B cell (primary cell): ENCODE data around the gene RICTOR. TPM values are rescaled to one million over a fixed set of nuclear protein-coding genes. Genes with fewer than 3 reads are reported as not detected.

Experiments
- ATAC-seq: fragments of 200-7000 bp; cut with Tn5 transposase; one replicate; pipeline ENCODE4 v1.10.0; 2021; ENCODE audit warnings: low read depth, mild to moderate bottlenecking, moderate number of reproducible peaks, moderate library complexity
- CTCF ChIA-PET: fragments of 350-600 bp; sonication (Branson Sonifier 250); formaldehyde crosslinking; loops from one replicate; lab custom pipeline; 2021; ENCODE audit warnings: antibody characterized with exemption, inconsistent platforms; lab: Charles Lee
- POLR2A ChIA-PET: fragments of 350-600 bp; sonication (Branson Sonifier 250); formaldehyde crosslinking; loops from one replicate; lab custom pipeline; 2021; ENCODE audit warnings: antibody characterized with exemption; lab: Charles Lee
- DNase-seq: peaks from one replicate; pipeline ENCODE4 v3.0.0; 2013
- H2AFZ ChIP-seq: 2 replicates; pipeline ENCODE4 v1.6.1; 2012; ENCODE audit warnings: mild to moderate bottlenecking, low read depth, low read length; ENCODE audit not compliant: insufficient read depth, poor library complexity, severe bottlenecking
- H3K27ac ChIP-seq, 2 donors: 1 replicate in 1 of 2; 2 replicates in 1 of 2; pipeline ENCODE4 v1.5.1; 2012 to 2013; ENCODE audit warnings: low read length in 2 of 2, mild to moderate bottlenecking in 2 of 2, moderate library complexity in 1 of 2
- H3K27me3 ChIP-seq, 4 experiments: fragments of 200-600 bp in 1 of 4; sonication (generic) in 1 of 4; replicated peaks in 1 of 4; 1 replicate in 2 of 4; 2 replicates in 2 of 4; pipeline versions ENCODE4 v1.6.1 to v1.7.0; 2013 to 2016; ENCODE audit warnings: low read length in 3 of 4, mild to moderate bottlenecking in 2 of 4, mixed read lengths in 1 of 4, moderate library complexity in 1 of 4; ENCODE audit not compliant: insufficient read depth in 4 of 4, control insufficient read depth in 3 of 4; ENCODE audit errors: control extremely low read depth in 1 of 4
- H3K36me3 ChIP-seq, 2 experiments: replicated peaks in 1 of 2; 1 replicate in 1 of 2; 2 replicates in 1 of 2; pipeline versions ENCODE4 v1.6.1 to v1.7.1; 2013; ENCODE audit warnings: low read length in 1 of 2; ENCODE audit not compliant: insufficient read depth in 2 of 2, control insufficient read depth in 1 of 2; ENCODE audit errors: control extremely low read depth in 1 of 2, extremely low read depth in 1 of 2
- H3K4me1 ChIP-seq, 2 donors: fragments of 200-600 bp in 1 of 2; sonication (generic) in 1 of 2; 1 replicate in 1 of 2; 2 replicates in 1 of 2; pipeline versions ENCODE4 v1.5.1 to v1.6.1; 2013 to 2017; ENCODE audit warnings: low read length in 2 of 2; ENCODE audit not compliant: control insufficient read depth in 2 of 2, insufficient read depth in 2 of 2
- H3K4me2 ChIP-seq: replicated peaks from 2 replicates; pipeline ENCODE3; 2012; ENCODE audit warnings: mild to moderate bottlenecking, low read depth, low read length; ENCODE audit not compliant: poor library complexity, severe bottlenecking
- H3K4me3 ChIP-seq, 5 experiments: fragments of 200-600 bp in 1 of 5; sonication (generic) in 1 of 5; 1 replicate in 3 of 5; 2 replicates in 2 of 5; pipeline versions ENCODE4 v1.5.1 to v1.7.0; 2011 to 2016; ENCODE audit warnings: low read length in 4 of 5, mild to moderate bottlenecking in 4 of 5, low read depth in 2 of 5, control low read depth in 1 of 5, moderate library complexity in 1 of 5; ENCODE audit not compliant: insufficient read depth in 1 of 5; ENCODE audit errors: control extremely low read depth in 1 of 5, extremely low read depth in 1 of 5
- H3K79me2 ChIP-seq: fragments of 200-600 bp; sonication (generic); one replicate; pipeline ENCODE4 v1.6.0; 2016; ENCODE audit warnings: low read length; ENCODE audit not compliant: control insufficient read depth, insufficient read depth
- H3K9ac ChIP-seq: fragments of 200-600 bp; sonication (generic); 2 replicates; pipeline ENCODE4 v1.6.1; 2017; ENCODE audit warnings: mild to moderate bottlenecking, low read length, moderate library complexity
- H3K9me3 ChIP-seq, 3 donors: one replicate each; pipeline versions ENCODE4 v1.6.1 to v1.7.1; 2013; ENCODE audit warnings: low read length in 2 of 3; ENCODE audit not compliant: control insufficient read depth in 2 of 3, insufficient read depth in 1 of 3; ENCODE audit errors: control extremely low read depth in 1 of 3
- H4K20me1 ChIP-seq: 2 replicates; pipeline ENCODE4 v1.6.0; 2012; ENCODE audit warnings: mild to moderate bottlenecking, low read length; ENCODE audit not compliant: insufficient read depth, control insufficient read depth, poor library complexity, severe bottlenecking
- H3K27ac Mint-ChIP-seq: one replicate; pipeline ENCODE4 v1.8.0; 2021; ENCODE audit warnings: mixed read lengths
- H3K27me3 Mint-ChIP-seq: one replicate; pipeline ENCODE4 v1.8.0; 2021; ENCODE audit warnings: mixed read lengths
- H3K4me1 Mint-ChIP-seq: one replicate; pipeline ENCODE4 v1.8.0; 2021; ENCODE audit warnings: mixed read lengths
- H3K4me3 Mint-ChIP-seq: one replicate; pipeline ENCODE4 v1.8.0; 2021; ENCODE audit warnings: mixed read lengths
- H3K9me3 Mint-ChIP-seq: one replicate; pipeline ENCODE4 v1.8.0; 2022; ENCODE audit warnings: mixed read lengths; ENCODE audit not compliant: insufficient read depth
- CTCF ChIP-seq: fragments of 200-600 bp; IDR thresholded peaks from one replicate; pipeline ENCODE4 v1.8.0; 2022; ENCODE audit warnings: antibody characterized with exemption, mild to moderate bottlenecking
- EZH2 ChIP-seq: IDR thresholded peaks from 2 replicates; pipeline ENCODE4 v1.6.1; 2012; ENCODE audit warnings: borderline replicate concordance, low read depth, mild to moderate bottlenecking, moderate library complexity, low read length; ENCODE audit not compliant: insufficient read depth, poor library complexity, severe bottlenecking
- WGBS: methylation state at CpG from one replicate; pipeline ENCODE4 v1.1.5; 2013; ENCODE audit warnings: missing lambda C conversion rate; ENCODE audit not compliant: insufficient coverage; 5-methylcytosine and 5-hydroxymethylcytosine counted together
- intact Hi-C: fragments of 100-400 bp; cut with micrococcal nuclease; formaldehyde crosslinking; loops from one replicate; pipeline ENCODE4 v1.10.0; 2022
- polyA plus RNA-seq: library from polyadenylated mRNA; depleted of rRNA; stranded (reverse); fragments of >200 nt; gene quantifications from 2 replicates; pipeline ENCODE4 v1.2.3, GENCODE V29; 2012
- total RNA-seq, 2 donors: library from RNA; stranded (reverse); fragments of 120-200 nt in 1 of 2; gene quantifications; 1 replicate in 1 of 2; 2 replicates in 1 of 2; pipeline versions ENCODE4 v1.2.3 to v1.2.4, GENCODE V29; 2013 to 2022

Gene RICTOR
- total and polyA plus RNA-seq, 2 donors (not counting 1 experiment from before 2014, with no cell fraction given), result 15.4 to 84.3 TPM

- ATAC-seq, result no peak
- Mint-ChIP-seq H3K27me3 (peaks cover 27% of the 10 kb centered on the region), H3K4me3 (no peak overlapping the region), H3K27ac (no peak overlapping the region), H3K4me1 (no peaks in the 10 kb centered on the region), H3K9me3 (no peaks in the 10 kb centered on the region)
- Histone ChIP-seq H3K9me3 (peaks cover 0 to 8% (median 0%) of the 10 kb centered on the region in 3 donors), H3K79me2 (no peaks in the 10 kb centered on the region), H4K20me1 (no peaks in the 10 kb centered on the region), H3K27me3 (no peaks in the 10 kb centered on the region), H3K4me2 (no peak overlapping the region), H3K36me3 (no peaks in the 10 kb centered on the region), H3K27ac (no peak overlapping the region), H3K9ac (no peak overlapping the region), H3K4me1 (no peaks in the 10 kb centered on the region), H3K4me3 (no peak overlapping the region), H2AFZ (no peak overlapping the region)
- ChIA-PET POLR2A (no interaction called here), CTCF (no interaction called here)
- TF ChIP-seq EZH2 (no peak), CTCF (no peak)
- DNase-seq, result no peak
- WGBS, result no CpG with 5 or more reads among the region's 3 CpGs
- intact Hi-C loops, result no loop called here
Observed at GRCh38 chr5:38926121-38926520, 148.1 kb downstream of the RICTOR start.

GRCh38 chr5:38925154-38925925, 148.9 kb downstream of the RICTOR start:
- no peak for DNase-seq
- ChIA-PET POLR2A (no interaction called here), CTCF (no interaction called here)
- Mint-ChIP-seq H3K4me3 (no peak overlapping the region), H3K4me1 (no peaks in the 10 kb centered on the region), H3K9me3 (no peaks in the 10 kb centered on the region), H3K27me3 (peaks cover 27% of the 10 kb centered on the region), H3K27ac (no peak overlapping the region)
- TF ChIP-seq CTCF (no peak), EZH2 (no peak)
- no peak overlapping the region for H3K4me2 ChIP-seq
- ATAC-seq, result no peak
- no peaks in the 10 kb centered on the region for H3K27me3 ChIP-seq
- no peaks in the 10 kb centered on the region for H3K79me2 ChIP-seq
- intact Hi-C loops, result no loop called here
- no peaks in the 10 kb centered on the region for H4K20me1 ChIP-seq
- no peak overlapping the region for H2AFZ ChIP-seq
- no peak overlapping the region for H3K4me3 ChIP-seq
- H3K4me1 ChIP-seq, result no peaks in the 10 kb centered on the region
- H3K36me3 ChIP-seq, result no peaks in the 10 kb centered on the region
- H3K9ac ChIP-seq, result no peak overlapping the region
- H3K9me3 ChIP-seq, result peaks cover 0 to 8% (median 0%) of the 10 kb centered on the region in 3 donors
- 90% methylated on average over 2 of the region's 6 CpGs for whole genome bisulfite sequencing
- no peak overlapping the region for H3K27ac ChIP-seq
